DOHH2 (cell line): Measurements from ENCODE around the gene PRDM5.

Source experiments
- H3F3A ChIP-seq: fragments of 200-600 bp; sonication (generic), shearing (Covaris generic); 2 replicates; pipeline ENCODE4 v1.6.0; 2016; ENCODE audit warnings: antibody characterized with exemption, mild to moderate bottlenecking; ENCODE audit not compliant: control insufficient read depth, insufficient read depth
- H3K27ac ChIP-seq: fragments of 200-600 bp; sonication (generic); 2 replicates; pipeline ENCODE4 v1.5.1; 2014; ENCODE audit warnings: low read depth, mild to moderate bottlenecking, low read length, moderate library complexity
- H3K27me3 ChIP-seq: fragments of 200-600 bp; sonication (generic); 2 replicates; pipeline ENCODE4 v1.6.1; 2014; ENCODE audit warnings: mild to moderate bottlenecking, low read length, mixed read lengths; ENCODE audit not compliant: control insufficient read depth
- H3K36me3 ChIP-seq: fragments of 200-600 bp; sonication (generic); 2 replicates; pipeline ENCODE4 v1.6.1; 2014; ENCODE audit warnings: mild to moderate bottlenecking, low read length, moderate library complexity, mixed read lengths; ENCODE audit not compliant: control insufficient read depth
- H3K4me1 ChIP-seq: fragments of 200-600 bp; sonication (generic); 2 replicates; pipeline ENCODE4 v1.6.1; 2014; ENCODE audit warnings: mild to moderate bottlenecking, low read length, mixed read lengths; ENCODE audit not compliant: control insufficient read depth
- H3K4me2 ChIP-seq: fragments of 200-600 bp; sonication (generic); 2 replicates; pipeline ENCODE4 v1.6.0; 2014; ENCODE audit warnings: mild to moderate bottlenecking, low read length, moderate library complexity
- H3K4me3 ChIP-seq: fragments of 200-600 bp; sonication (generic); 2 replicates; pipeline ENCODE4 v1.5.1; 2014; ENCODE audit warnings: mild to moderate bottlenecking, low read length, mixed read lengths
- H3K79me2 ChIP-seq: fragments of 200-600 bp; sonication (generic); 2 replicates; pipeline ENCODE4 v1.6.1; 2014; ENCODE audit warnings: mild to moderate bottlenecking, low read length, mixed read lengths; ENCODE audit not compliant: control insufficient read depth
- H3K9me2 ChIP-seq: fragments of 200-600 bp; sonication (generic); replicated peaks from 2 replicates; pipeline ENCODE4 v1.6.1; 2014; ENCODE audit warnings: mild to moderate bottlenecking, low read length, mixed read lengths; ENCODE audit not compliant: control insufficient read depth
- H3K9me3 ChIP-seq: fragments of 200-600 bp; sonication (generic); 2 replicates; pipeline ENCODE4 v1.6.1; 2014; ENCODE audit warnings: antibody characterized with exemption, low read length, mixed read lengths; ENCODE audit not compliant: control insufficient read depth, insufficient read depth
- H4K20me1 ChIP-seq: fragments of 200-600 bp; sonication (generic); 2 replicates; pipeline ENCODE4 v1.6.0; 2014; ENCODE audit warnings: low read depth, mild to moderate bottlenecking, antibody characterized with exemption, low read length, moderate library complexity; ENCODE audit not compliant: control insufficient read depth, insufficient read depth
- CTCF ChIP-seq: fragments of 200-600 bp; sonication (generic); IDR thresholded peaks from one replicate; pipeline ENCODE4 v1.5.1; 2014; ENCODE audit warnings: antibody characterized with exemption, mild to moderate bottlenecking, low read depth, low read length; ENCODE audit not compliant: poor library complexity, severe bottlenecking
- EZH2phosphoT487 ChIP-seq: fragments of 200-600 bp; sonication (generic); IDR thresholded peaks from 2 replicates; pipeline ENCODE4 v1.6.1; 2017; ENCODE audit warnings: borderline replicate concordance, mild to moderate bottlenecking, antibody characterized with exemption, low read length, moderate library complexity, mixed read lengths

The PRDM5 gene

GRCh38 chr4:120724656-120725055 is 197.9 kb downstream of the PRDM5 start:
- H3K9me3 ChIP-seq, result no peaks in the 10 kb centered on the region
- H3F3A ChIP-seq, result 0 out of 2 replicates have a peak, but pooled peaks cover 3% of the 10 kb centered on the region
- H3K27me3 ChIP-seq, result no peaks in the 10 kb centered on the region
- H4K20me1 ChIP-seq, result no peaks in the 10 kb centered on the region
- no peak overlapping the region for H3K27ac ChIP-seq
- H3K4me3 ChIP-seq, result no peak overlapping the region
- H3K36me3 ChIP-seq, result no peaks in the 10 kb centered on the region
- H3K4me2 ChIP-seq, result 0 out of 2 replicates have a peak overlapping the region, but pooled peaks have one; percentile 5
- H3K4me1 ChIP-seq, result peaks cover 35% of the 10 kb centered on the region
- no peak for TF ChIP-seq EZH2phosphoT487
- TF ChIP-seq CTCF, result no peak
- no peaks in the 10 kb centered on the region for H3K79me2 ChIP-seq
- H3K9me2 ChIP-seq, result no peaks in the 10 kb centered on the region

GRCh38 chr4:120723986-120724385 is 198.5 kb downstream of the PRDM5 start:
- no peaks in the 10 kb centered on the region for H3K79me2 ChIP-seq
- no peak overlapping the region for H3K4me3 ChIP-seq
- no peaks in the 10 kb centered on the region for H3K27me3 ChIP-seq
- TF ChIP-seq CTCF (no peak), EZH2phosphoT487 (no peak)
- no peaks in the 10 kb centered on the region for H3K9me2 ChIP-seq
- 0 out of 2 replicates have a peak overlapping the region, but pooled peaks have one; percentile 5 for H3K4me2 ChIP-seq
- H3K27ac ChIP-seq, result no peak overlapping the region
- H3K4me1 ChIP-seq, result peaks cover 39% of the 10 kb centered on the region
- no peaks in the 10 kb centered on the region for H3K9me3 ChIP-seq
- H4K20me1 ChIP-seq, result no peaks in the 10 kb centered on the region
- H3F3A ChIP-seq, result 0 out of 2 replicates have a peak, but pooled peaks cover 3% of the 10 kb centered on the region
- no peaks in the 10 kb centered on the region for H3K36me3 ChIP-seq

- H3K36me3 ChIP-seq, result no peaks in the 10 kb centered on the region
- no peak overlapping the region for H3K4me2 ChIP-seq
- H3K9me3 ChIP-seq, result no peaks in the 10 kb centered on the region
- no peak for TF ChIP-seq CTCF
- TF ChIP-seq EZH2phosphoT487, result no peak
- H3K4me3 ChIP-seq, result no peak overlapping the region
- H3K79me2 ChIP-seq, result no peaks in the 10 kb centered on the region
- H3K9me2 ChIP-seq, result no peaks in the 10 kb centered on the region
- H4K20me1 ChIP-seq, result no peaks in the 10 kb centered on the region
- H3F3A ChIP-seq, result 0 out of 2 replicates have a peak, but pooled peaks cover 3% of the 10 kb centered on the region
- peaks cover 42% of the 10 kb centered on the region for H3K4me1 ChIP-seq
- no peak overlapping the region for H3K27ac ChIP-seq
- no peaks in the 10 kb centered on the region for H3K27me3 ChIP-seq
Observed at GRCh38 chr4:120723105-120723504, 199.4 kb downstream of the PRDM5 start.
